HG02885 (cell line): Measurements from ENCODE around the gene KRT26.
A peak's percentile ranks its signal among the peaks of the same experiment; 100 is the strongest.
"Not testable (repeated sequence)": the region's sequence is repeated elsewhere in the genome, so short reads cannot be mapped to it uniquely, and the experiment has no call there.

Experiments
- ATAC-seq: cut with Tn5 transposase; IDR thresholded peaks from one replicate; pipeline ENCODE4 v1.9.1; 2021; ENCODE audit warnings: mild to moderate bottlenecking; ENCODE audit not compliant: unreplicated experiment, poor library complexity

Gene KRT26, protein sequence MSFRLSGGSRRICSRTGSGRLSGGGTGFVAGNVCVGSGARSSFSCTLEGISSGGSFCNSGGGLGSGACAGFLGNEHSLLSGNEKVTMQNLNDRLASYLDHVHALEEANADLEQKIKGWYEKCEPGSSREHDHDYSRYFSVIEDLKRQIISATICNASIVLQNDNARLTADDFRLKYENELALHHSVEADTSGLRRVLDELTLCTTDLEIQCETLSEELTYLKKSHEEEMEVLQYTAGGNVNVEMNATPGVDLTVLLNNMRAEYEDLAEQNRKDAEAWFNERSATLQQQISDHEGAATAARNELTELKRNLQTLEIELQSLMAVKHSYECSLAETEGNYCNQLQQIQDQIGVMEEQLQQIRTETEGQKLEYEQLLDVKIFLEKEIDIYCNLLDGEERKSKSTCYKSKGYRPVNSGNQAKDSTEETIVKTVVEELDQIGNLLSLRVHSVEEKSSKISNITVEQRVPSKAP

GRCh38 chr17:40772101-40772500 lies at the start of gene KRT26:
TSS of gene KRT26 (minus strand) at chr17:40772201. CDS start at chr17:40772113, 88 bp downstream.
- ATAC-seq: no peak

DNA sequence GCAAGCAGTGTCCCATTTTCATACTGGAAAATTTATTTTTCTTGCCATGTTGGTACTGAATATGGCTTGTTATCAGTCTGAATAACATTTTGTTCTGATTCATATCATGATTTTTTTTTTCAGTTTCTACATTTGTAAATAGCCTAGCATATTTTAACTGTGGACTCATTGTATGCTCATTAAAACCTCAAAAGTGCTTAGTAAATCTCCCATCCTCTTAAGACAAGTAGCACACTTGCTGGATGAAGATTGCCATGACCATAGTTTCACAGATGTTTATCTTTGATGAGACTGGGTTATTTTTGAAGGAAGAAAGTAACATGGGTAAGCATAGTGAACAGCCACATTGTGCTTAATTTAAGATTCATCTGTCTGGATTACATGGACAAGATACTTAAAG lies 49.5 kb upstream of the KRT26 start:
- ATAC-seq: no peak

DNA sequence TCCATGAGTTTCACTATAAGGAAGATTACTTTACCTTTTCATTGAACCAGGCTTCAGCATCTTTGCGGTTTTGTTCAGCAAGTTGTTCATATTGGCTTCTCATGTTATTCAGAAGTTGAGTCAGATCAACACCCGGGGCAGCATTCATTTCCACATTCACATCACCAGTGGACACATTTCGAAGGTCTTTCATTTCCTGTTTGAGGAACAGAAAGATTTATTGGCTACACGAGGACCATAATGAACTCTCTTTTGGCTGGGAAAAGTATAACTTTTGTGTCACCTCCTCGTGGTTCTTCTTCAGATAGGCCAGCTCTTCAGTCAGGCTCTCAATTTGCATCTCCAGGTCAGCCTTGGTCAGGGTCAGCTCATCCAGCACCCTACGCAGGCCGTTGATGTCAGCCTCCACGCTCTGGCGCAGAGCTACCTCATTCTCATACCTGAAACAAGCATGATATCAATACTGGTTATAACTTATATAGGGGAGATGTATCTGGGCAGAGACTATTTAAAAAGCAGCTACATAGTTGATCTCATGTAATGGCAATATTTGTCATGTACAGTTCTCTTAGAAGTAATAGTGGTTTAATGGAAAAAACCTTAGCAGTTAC lies 48.3 kb upstream of the KRT26 start:
- ATAC-seq: no peak

- ATAC-seq: no peak
These were observed 47.6 kb upstream of the KRT26 start for GRCh38 chr17:40819528-40820125.

DNA sequence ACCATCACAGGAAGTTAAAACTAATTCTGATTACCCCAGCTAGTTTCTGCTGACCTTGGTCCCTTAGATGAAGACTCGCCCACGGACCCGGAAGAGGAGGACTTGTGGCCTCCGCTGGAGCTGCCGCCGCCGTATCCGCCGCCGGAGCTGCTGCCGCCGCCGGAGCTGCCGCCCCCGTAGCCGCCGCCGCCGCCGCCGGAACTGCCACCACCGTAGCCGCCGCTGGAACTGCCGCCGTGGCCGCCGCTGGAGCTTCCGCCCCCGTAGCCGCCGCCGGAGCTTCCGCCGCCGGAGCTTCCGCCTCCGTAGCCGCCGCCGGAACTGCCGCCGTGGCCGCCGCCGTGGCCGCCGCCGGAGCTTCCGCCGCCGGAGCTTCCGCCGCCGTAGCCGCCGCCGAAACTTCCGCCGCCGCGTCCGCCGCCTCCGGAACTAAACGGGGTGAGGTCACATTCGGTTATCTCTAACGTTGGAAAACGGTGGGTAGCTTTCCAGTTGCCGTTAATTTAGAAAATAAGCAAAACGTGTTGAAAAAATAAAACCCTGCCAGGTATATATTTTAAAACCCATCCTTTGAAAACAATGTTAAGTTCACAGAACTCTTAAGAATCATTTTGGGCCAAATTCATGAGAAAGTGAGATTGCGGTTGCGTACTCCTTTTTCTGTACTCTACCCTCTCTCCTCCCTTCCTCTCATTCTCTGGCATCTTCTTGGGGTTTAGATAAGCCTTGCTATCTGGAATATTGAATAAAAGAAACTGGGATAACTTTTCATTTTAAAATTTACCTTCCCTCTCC lies 46.9 kb upstream of the KRT26 start:
- ATAC-seq: peak; percentile 82

GRCh38 chr17:40818343-40818732 lies 46.3 kb upstream of the KRT26 start:
- no peak for ATAC-seq

GRCh38 chr17:40817103-40817682 lies 45.2 kb upstream of the KRT26 start:
- ATAC-seq: no peak

DNA sequence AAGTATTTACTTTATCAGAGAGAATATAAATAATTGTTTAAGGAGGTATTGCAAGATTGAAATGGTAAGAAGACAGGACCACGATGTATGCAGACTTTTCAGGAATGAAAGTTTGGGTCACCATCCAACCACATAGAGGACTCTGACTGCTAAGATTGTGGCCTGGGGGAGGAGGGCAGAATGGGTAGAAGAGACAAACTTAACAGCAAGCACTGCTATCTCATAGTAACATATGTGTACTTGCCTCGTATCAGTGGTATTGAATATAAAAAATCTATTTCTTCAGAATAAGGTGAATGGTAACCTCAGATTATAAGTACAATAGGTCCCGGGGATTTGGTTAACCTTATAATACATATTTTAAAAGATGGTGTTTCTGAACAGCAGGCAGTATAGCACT lies 44.6 kb upstream of the KRT26 start:
- ATAC-seq: no peak

DNA sequence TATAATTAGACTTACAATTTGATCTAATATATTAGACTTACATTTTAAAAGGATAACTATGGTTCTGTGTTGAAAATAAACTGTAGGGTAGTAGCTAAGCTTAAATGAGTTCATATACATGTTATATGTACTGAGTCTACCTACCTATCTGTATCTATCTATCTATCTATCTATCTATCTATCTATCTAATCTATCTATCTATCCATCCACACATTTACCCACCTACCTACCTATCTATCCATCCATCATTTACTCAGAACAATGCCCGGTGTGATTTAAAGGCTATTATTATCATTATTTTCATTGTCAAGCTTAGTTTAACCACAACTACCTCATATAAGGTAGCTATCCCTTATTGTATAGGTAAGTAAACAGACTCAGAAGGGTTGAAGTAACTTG lies 43.4 kb upstream of the KRT26 start:
- no peak for ATAC-seq

GRCh38 chr17:40814657-40815056 lies 42.7 kb upstream of the KRT26 start:
- not testable (repeated sequence) for ATAC-seq

DNA sequence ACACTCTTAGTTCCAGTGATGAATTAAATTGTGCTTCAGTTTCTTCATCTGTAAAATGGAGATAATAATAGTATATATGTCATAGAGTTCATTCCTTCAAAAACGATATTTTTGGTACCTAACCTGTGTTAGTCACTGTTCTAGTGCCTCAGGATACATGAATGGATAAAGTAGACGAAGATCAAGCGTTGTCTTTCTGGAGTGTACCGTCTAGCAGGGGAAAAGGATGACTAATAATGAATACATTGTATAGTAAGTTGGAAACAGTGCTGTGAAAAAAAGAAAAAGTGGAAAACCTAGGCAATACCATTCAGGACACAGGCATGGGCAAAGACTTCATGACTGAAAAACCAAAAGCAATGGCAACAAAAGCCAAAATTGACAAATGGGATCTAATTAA lies 41.8 kb upstream of the KRT26 start:
- no peak for ATAC-seq

GRCh38 chr17:40812639-40813038 lies 40.6 kb upstream of the KRT26 start:
- ATAC-seq: no peak

DNA sequence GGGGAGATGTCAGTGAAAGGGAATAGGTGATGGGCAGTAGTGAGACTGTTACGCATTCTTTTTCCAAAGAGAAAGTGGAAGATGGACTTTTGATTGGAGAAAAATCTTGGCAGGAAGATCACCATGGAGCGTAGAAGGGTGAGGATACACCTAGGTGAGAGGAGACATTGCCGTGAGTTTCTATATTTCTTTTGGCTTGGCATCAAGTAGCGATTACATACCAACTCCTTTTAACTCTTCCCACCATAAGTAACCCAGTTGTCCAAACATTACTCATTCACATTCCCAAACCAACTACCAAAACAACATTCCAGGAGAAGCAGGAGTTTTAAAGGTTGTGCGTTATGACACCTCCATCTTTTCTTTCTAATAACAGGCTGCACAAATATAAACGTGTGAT lies 38.5 kb upstream of the KRT26 start:
- ATAC-seq: no peak

GRCh38 chr17:40809721-40810421 lies 37.9 kb upstream of the KRT26 start:
- no peak for ATAC-seq

DNA sequence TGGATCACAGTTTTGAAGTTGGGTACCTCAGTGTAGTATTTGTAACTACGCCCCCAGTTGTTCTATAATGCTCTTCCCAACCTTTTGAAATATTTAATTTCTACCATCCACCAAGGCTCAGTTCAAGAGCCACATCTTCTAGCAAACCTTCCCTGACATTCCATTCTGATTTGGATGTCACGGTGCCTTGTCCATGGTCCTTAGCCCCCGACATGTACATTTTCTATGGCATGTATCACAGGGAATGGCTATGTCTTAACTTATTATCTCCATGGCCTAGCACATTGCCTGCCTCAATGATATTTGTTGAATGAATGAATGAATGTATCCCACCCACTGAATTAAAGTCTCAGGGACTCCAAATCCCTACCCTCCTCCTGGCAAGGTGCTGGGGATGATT lies 34.1 kb upstream of the KRT26 start:
- no peak for ATAC-seq

- no peak for ATAC-seq
These were observed 31.6 kb upstream of the KRT26 start for GRCh38 chr17:40803617-40804082.

- ATAC-seq: no peak
These were observed 29.2 kb upstream of the KRT26 start for GRCh38 chr17:40801157-40801556.

- no peak for ATAC-seq
These were observed 28.4 kb upstream of the KRT26 start for GRCh38 chr17:40800381-40800780.

DNA sequence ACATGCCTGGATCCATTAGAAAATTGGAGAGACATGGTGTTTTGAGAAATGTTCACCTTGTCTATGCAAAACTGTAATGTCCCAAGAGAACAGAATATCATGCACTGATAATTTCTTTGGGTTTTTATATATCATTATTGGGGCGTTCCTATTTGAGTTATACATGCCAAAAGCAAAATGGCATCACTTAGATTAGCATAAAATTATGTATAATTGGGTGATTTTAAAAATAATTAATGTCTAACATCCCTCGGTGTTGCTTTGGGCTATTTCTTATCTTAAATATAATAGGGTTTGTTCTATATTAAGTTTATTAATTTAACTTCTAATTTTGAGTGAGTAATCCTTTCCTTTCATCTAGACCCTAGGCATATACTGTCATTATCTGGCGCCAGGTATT lies 27.9 kb upstream of the KRT26 start, which contains the start of gene KRT28:
KRT28 (minus strand) TSS at position 101 of the 400 bp plus-strand sequence; CDS start at position 35, 66 bp downstream.
- ATAC-seq: no peak
